ENCODE results near the gene MYLK4.

MYLK4 gene

DNA sequence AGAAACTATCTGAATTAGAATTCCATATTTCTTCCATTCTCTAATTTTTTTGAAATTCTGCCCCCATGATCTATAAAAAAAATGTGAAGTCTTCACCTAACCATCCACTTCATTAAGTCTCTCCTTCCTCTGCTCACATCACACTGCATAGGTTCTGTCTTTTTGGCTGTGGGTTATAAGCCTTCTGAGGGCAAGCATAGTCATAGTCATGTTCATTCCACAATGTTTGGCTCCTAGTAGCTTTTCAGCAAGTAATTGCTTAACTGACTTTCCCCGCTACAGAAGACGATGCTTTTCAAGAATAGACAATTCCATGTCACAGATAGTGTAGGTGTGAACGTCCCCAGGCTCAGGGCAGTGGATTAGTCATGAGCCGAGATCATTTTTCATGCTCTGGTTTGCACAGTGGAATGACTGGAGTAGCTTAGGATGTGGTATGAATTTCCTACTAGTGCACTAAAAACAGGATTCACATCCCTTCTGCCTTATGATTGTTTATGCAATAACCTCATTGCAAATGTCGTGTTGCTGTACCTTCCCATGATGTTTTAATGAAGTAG is 43.5 kb upstream of the MYLK4 start:
- TF ChIP-seq CTCF (IDR thresholded peaks at IDR 0.05; ENCODE audit: low read depth, low read length): no peak
- no peak for DNase-seq (ENCODE audit: extremely low read depth, low read depth)

DNA sequence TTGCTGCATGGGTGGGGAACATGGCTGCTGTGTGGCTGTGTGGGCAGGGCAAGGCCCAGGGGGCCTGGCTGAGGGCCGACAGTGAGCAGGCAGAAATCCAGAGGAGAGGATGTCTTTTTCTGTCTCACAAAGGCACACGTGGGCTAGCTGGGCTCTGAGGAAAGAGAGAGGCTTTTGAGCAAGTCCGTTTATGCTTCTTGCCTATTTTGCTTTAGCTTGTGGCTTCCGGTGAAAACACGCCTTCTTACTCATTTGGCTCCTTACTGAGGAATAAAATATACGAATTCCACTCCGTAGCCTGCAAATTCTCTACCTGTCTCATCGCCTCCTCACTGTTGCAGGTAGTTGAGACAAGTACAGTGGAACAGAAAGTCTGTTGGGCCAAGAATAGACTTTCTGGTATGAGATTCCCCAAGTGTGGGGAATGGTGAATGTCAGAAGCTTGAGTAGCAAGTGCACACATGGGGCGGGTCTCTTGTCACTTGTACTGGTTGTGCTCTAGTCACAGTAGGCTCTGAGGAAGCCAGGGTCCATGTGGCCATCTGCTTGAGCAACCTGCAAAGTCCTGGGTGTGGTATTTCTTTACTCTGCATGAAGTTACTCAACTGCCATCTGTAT is 42.9 kb upstream of the MYLK4 start:
- no peak for TF ChIP-seq CTCF (IDR thresholded peaks at IDR 0.05; ENCODE audit: low read depth, low read length)

GRCh38 chr6:2792330-2793110 is 41.8 kb upstream of the MYLK4 start:
- no peak for DNase-seq (ENCODE audit: extremely low read depth, low read depth)
- TF ChIP-seq CTCF (IDR thresholded peaks at IDR 0.05; ENCODE audit: low read depth, low read length): no peak

More for the DNA sequence above, 42.9 kb upstream of the MYLK4 start:
- no peak for DNase-seq (ENCODE audit: extremely low read depth, low read depth)

DNA sequence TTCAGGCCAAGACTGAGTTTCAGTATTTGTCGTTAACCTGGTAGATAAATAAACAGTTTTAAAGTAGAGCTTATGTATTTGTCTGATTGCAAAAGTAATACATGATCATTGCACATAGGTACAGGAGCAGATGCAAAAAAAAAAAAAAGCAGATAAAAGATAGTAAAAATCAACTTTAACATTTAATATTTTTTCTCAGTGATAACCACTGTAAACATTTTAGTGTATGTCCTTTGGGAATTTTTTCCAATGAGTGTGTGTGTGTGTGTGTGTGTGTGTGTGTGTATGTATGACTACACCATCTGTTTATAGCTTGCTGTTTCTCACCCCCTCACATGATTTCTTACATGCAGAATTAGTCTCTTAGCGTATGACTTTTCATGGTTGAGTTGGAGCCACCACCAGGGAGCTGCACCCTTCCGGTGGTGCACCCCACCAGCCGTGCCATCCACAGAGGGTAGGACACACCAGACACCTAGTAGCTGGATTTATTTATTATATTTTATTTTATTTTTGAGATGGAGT is 40.8 kb upstream of the MYLK4 start:
- TF ChIP-seq CTCF (IDR thresholded peaks at IDR 0.05; ENCODE audit: low read depth, low read length): no peak
- DNase-seq (ENCODE audit: extremely low read depth, low read depth): no peak

- TF ChIP-seq CTCF (IDR thresholded peaks at IDR 0.05; ENCODE audit: low read depth, low read length): peak; percentile 83
- DNase-seq (ENCODE audit: extremely low read depth, low read depth): peak; percentile 60
These were observed 40.1 kb upstream of the MYLK4 start for GRCh38 chr6:2790588-2791449.

DNA sequence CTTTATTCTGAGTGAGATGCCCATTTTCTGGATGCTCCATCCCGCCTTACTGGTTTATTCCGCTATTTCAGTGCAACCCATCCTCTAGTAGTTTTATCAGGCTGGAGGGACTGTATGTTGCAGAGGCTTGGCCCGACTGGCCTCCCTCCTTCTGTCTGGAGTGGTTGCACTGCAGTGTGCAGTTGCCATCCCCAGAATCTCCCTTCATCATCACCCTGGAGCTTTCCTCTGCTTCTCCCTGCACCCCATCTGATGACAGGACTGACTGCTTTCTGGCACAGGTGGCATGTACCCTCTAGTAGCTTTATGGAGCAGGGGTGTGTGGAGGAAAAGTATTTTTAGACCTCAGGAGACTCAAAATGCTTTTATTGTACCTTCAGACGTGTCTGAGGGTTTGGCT is 35.5 kb upstream of the MYLK4 start:
- no peak for TF ChIP-seq CTCF (IDR thresholded peaks at IDR 0.05; ENCODE audit: low read depth, low read length)
- no peak for DNase-seq (ENCODE audit: extremely low read depth, low read depth)

Measured in AG09319 (cell line).